K562 (cell line): ENCODE results near the gene ZNRD2. TPM values are rescaled to one million over a fixed set of nuclear protein-coding genes. Genes with fewer than 3 reads are reported as not detected.

Experiments
- BRCA1 ChIP-seq, 2 experiments: fragments of 450-650 bp in 1 of 2; sonication (generic) in 1 of 2; formaldehyde crosslinking in 1 of 2; IDR thresholded peaks; 2 replicates each; pipeline versions ENCODE4 v1.5.0 to v1.6.1; 2017 to 2020; ENCODE audit warnings: mild to moderate bottlenecking in 1 of 2, missing genetic modification reagents in 1 of 2
- CSDE1 ChIP-seq, 2 experiments: fragments of 450-650 bp; IDR thresholded peaks; 2 replicates each; pipeline ENCODE4 v1.6.1; 2016; ENCODE audit warnings: mild to moderate bottlenecking in 1 of 2
- ELF2 ChIP-seq: fragments of 250-450 bp; sonication (Bioruptor Pico); IDR thresholded peaks from 2 replicates; pipeline ENCODE4 v1.5.0; 2021; ENCODE audit warnings: mild to moderate bottlenecking
- FOSL1 ChIP-seq: fragments of 200-800 bp; sonication (Bioruptor generic); conservative IDR thresholded peaks from 2 replicates; pipeline ENCODE4 v1.6.1; 2016; ENCODE audit warnings: missing genetic modification characterization, missing compliant biosample characterization
- NCOA2 ChIP-seq, 2 experiments: fragments of 450-650 bp; IDR thresholded peaks; 2 replicates each; pipeline ENCODE4 v1.6.1; 2018; ENCODE audit warnings: mild to moderate bottlenecking in 2 of 2, moderate library complexity in 1 of 2; ENCODE audit not compliant: partially characterized antibody in 2 of 2
- NR2C2 ChIP-seq, 2 experiments: fragments of 200-800 bp in 1 of 2; sonication (Bioruptor generic) in 1 of 2; sonication (generic) in 1 of 2; formaldehyde crosslinking in 1 of 2; IDR thresholded peaks; 2 replicates each; pipeline versions ENCODE4 v1.6.1 to v1.8.0; 2016 to 2022; ENCODE audit warnings: mild to moderate bottlenecking in 1 of 2, missing compliant biosample characterization in 1 of 2, missing genetic modification characterization in 1 of 2, missing genetic modification reagents in 1 of 2
- RUNX1 ChIP-seq: sonication (generic); IDR thresholded peaks from 2 replicates; pipeline ENCODE4 v1.6.1; 2016; ENCODE audit warnings: antibody characterized with exemption, low read depth
- SP2 ChIP-seq: IDR thresholded peaks from 2 replicates; pipeline ENCODE4 v1.6.1; 2011; ENCODE audit warnings: mild to moderate bottlenecking, low read depth, low read length, moderate library complexity; ENCODE audit not compliant: poor library complexity, severe bottlenecking; ENCODE audit errors: extremely low read depth
- ZNF184 ChIP-seq: sonication (generic); formaldehyde crosslinking; IDR thresholded peaks from 2 replicates; pipeline ENCODE4 v1.5.0; 2020; ENCODE audit warnings: missing genetic modification reagents
- ZNF644 ChIP-seq: fragments of 200-800 bp; sonication (Bioruptor generic); IDR thresholded peaks from 2 replicates; pipeline ENCODE4 v1.6.1; 2016; ENCODE audit warnings: low read depth, missing genetic modification characterization, missing compliant biosample characterization
- ZNF707 ChIP-seq: fragments of 250-450 bp; sonication (Bioruptor Pico); conservative IDR thresholded peaks from 2 replicates; pipeline ENCODE4 v1.8.0; 2022; ENCODE audit warnings: inconsistent platforms, mild to moderate bottlenecking, moderate library complexity
- polyA plus RNA-seq, 8 experiments: library from polyadenylated mRNA; depleted of rRNA in 4 of 8; stranded (reverse) in 5 of 8; unstranded in 3 of 8; fragments of >200 nt; fragmentation: Nextera tagmentation in 2 of 8; fragmentation: Illumina TruSeq in 1 of 8; extraction: Ambion mirVana in 2 of 8; extraction: Trizol in 1 of 8; gene quantifications; 2 replicates each; pipeline versions ENCODE4 v1.2.1 to v1.2.3, GENCODE V29; 2011 to 2014; ENCODE audit warnings: inconsistent platforms in 1 of 8, missing spikeins in 1 of 8
- total RNA-seq, 7 experiments: library from RNA; depleted of rRNA in 6 of 7; stranded (reverse); fragments of >200 nt in 6 of 7; fragmentation: Illumina TruSeq in 2 of 7; extraction: Trizol in 2 of 7; gene quantifications; 2 replicates each; pipeline versions ENCODE4 v1.2.1 to v1.2.3, GENCODE V29; 2011 to 2021; ENCODE audit warnings: low replicate concordance in 1 of 7
- TF ChIP-seq, protein P1 (sequence below), 3 experiments: fragments of 200-800 bp in 1 of 3; sonication (Bioruptor generic) in 1 of 3; sonication (generic) in 1 of 3; formaldehyde crosslinking in 1 of 3; IDR thresholded peaks; 2 replicates each; pipeline versions ENCODE4 v1.6.1 to v1.8.0; 2016 to 2022; ENCODE audit warnings: mild to moderate bottlenecking in 2 of 3, missing compliant biosample characterization in 2 of 3, missing genetic modification characterization in 2 of 3, missing genetic modification reagents in 1 of 3
- TF ChIP-seq, protein P2 (sequence below): fragments of 450-650 bp; conservative IDR thresholded peaks from 2 replicates; pipeline ENCODE4 v1.6.1; 2016; ENCODE audit warnings: missing genetic modification characterization, low read depth, mild to moderate bottlenecking, control low read depth, missing compliant biosample characterization
- TF ChIP-seq, protein P3 (sequence below), 2 experiments: fragments of 450-650 bp; formaldehyde crosslinking in 1 of 2; IDR thresholded peaks; 2 replicates each; pipeline versions ENCODE4 v1.4.0 to v1.6.1; 2014 to 2020; ENCODE audit warnings: mild to moderate bottlenecking in 2 of 2, borderline replicate concordance in 1 of 2, low read depth in 1 of 2

Gene ZNRD2
- total and polyA plus RNA-seq, 9 of the 15 experiments (the other 6 are each of a cell fraction or from before 2014, with no cell fraction given): 13.4 to 129 (median 60.4) TPM

DNA sequence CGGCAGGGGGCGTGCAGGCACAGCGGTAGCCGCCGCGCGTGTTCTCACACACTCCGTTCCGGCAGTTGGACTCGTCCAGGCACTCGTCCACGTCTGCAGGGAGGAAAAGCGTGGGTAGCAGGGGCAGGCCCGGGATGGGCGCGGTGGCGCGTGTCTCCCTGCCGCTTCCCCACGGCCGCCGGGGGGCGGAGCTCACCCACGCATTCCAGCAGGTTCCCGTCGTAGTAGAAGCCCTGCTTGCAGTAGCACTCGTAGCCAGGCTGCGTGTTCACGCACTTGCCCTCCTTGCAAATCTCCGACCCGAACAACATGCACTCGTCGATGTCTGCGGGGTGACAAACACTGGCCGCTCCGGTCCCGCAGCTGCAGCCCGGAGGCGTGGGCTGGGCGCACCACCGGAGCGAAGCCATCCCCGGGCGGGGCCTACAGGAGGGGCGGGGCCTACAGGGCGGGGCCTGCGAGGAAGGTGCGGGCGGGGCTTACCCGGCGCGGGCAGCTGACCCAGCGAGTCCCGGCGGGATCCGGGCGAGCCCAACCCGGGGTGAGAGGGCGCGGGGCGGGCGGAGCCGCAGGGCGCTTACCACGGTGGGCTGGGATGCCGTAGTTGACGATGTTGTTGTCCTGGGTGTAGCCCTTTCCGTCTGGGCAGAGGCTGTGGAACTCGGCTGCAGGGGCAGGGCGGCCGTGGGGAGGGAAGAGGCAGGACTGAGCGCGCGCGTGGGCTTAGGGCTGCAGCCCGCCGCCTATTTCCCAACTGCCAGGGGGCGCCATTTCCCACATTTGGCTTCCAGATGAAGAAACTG is 29.8 kb upstream of the ZNRD2 start (continued):
- TF ChIP-seq, protein P1, sequence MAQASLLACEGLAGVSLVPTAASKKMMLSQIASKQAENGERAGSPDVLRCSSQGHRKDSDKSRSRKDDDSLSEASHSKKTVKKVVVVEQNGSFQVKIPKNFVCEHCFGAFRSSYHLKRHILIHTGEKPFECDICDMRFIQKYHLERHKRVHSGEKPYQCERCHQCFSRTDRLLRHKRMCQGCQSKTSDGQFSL (CRISPR knock-in tag; IDR thresholded peaks at IDR 0.05): no peak
- TF ChIP-seq, protein P1 (tag; IDR thresholded peaks at IDR 0.05): no peak
- no peak for TF ChIP-seq RUNX1
- no peak for TF ChIP-seq ZNF644 (tag)
- TF ChIP-seq ELF2 (CRISPR knock-in tag): peak; percentile 27
- TF ChIP-seq, protein P2, sequence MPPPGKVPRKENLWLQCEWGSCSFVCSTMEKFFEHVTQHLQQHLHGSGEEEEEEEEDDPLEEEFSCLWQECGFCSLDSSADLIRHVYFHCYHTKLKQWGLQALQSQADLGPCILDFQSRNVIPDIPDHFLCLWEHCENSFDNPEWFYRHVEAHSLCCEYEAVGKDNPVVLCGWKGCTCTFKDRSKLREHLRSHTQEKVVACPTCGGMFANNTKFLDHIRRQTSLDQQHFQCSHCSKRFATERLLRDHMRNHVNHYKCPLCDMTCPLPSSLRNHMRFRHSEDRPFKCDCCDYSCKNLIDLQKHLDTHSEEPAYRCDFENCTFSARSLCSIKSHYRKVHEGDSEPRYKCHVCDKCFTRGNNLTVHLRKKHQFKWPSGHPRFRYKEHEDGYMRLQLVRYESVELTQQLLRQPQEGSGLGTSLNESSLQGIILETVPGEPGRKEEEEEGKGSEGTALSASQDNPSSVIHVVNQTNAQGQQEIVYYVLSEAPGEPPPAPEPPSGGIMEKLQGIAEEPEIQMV (tag): no peak
- TF ChIP-seq FOSL1 (tag): peak; percentile 29
- no peak for TF ChIP-seq CSDE1 (IDR thresholded peaks at IDR 0.05)
- TF ChIP-seq SP2: no peak
- TF ChIP-seq ZNF707 (CRISPR knock-in tag): no peak
- no peak for TF ChIP-seq BRCA1 (IDR thresholded peaks at IDR 0.05)
- TF ChIP-seq BRCA1 (CRISPR knock-in tag; IDR thresholded peaks at IDR 0.05): no peak
- TF ChIP-seq NCOA2 (IDR thresholded peaks at IDR 0.05; ENCODE audit: partially characterized antibody in 2 of 2): no peak
- no peak for TF ChIP-seq ZNF184 (CRISPR knock-in tag)
- TF ChIP-seq NR2C2 (CRISPR knock-in tag; IDR thresholded peaks at IDR 0.05): peak; percentile 75
- peak; percentile 90 for TF ChIP-seq NR2C2 (tag; IDR thresholded peaks at IDR 0.05)
- TF ChIP-seq, protein P3, sequence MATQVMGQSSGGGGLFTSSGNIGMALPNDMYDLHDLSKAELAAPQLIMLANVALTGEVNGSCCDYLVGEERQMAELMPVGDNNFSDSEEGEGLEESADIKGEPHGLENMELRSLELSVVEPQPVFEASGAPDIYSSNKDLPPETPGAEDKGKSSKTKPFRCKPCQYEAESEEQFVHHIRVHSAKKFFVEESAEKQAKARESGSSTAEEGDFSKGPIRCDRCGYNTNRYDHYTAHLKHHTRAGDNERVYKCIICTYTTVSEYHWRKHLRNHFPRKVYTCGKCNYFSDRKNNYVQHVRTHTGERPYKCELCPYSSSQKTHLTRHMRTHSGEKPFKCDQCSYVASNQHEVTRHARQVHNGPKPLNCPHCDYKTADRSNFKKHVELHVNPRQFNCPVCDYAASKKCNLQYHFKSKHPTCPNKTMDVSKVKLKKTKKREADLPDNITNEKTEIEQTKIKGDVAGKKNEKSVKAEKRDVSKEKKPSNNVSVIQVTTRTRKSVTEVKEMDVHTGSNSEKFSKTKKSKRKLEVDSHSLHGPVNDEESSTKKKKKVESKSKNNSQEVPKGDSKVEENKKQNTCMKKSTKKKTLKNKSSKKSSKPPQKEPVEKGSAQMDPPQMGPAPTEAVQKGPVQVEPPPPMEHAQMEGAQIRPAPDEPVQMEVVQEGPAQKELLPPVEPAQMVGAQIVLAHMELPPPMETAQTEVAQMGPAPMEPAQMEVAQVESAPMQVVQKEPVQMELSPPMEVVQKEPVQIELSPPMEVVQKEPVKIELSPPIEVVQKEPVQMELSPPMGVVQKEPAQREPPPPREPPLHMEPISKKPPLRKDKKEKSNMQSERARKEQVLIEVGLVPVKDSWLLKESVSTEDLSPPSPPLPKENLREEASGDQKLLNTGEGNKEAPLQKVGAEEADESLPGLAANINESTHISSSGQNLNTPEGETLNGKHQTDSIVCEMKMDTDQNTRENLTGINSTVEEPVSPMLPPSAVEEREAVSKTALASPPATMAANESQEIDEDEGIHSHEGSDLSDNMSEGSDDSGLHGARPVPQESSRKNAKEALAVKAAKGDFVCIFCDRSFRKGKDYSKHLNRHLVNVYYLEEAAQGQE (IDR thresholded peaks at IDR 0.05; ENCODE audit: borderline replicate concordance): peak; percentile 93
- TF ChIP-seq, protein P3 (CRISPR knock-in tag; IDR thresholded peaks at IDR 0.05; ENCODE audit: low read depth): no peak
